CD4-positive, alpha-beta T cell (primary cell): ENCODE measurements around the gene GPR148. TPM values are rescaled to one million over a fixed set of nuclear protein-coding genes. Genes with fewer than 3 reads are reported as not detected.

ENCODE experiments used
- ATAC-seq: fragments of 200-7000 bp; cut with Tn5 transposase; one replicate; pipeline ENCODE4 v1.10.0; 2022; ENCODE audit warnings: mild to moderate bottlenecking; ENCODE audit not compliant: poor library complexity
- CTCF ChIA-PET: fragments of 350-600 bp; sonication (Branson Sonifier 250); formaldehyde crosslinking; loops from one replicate; lab custom pipeline; 2021; ENCODE audit warnings: antibody characterized with exemption, inconsistent platforms; lab: Charles Lee
- POLR2A ChIA-PET: fragments of 350-600 bp; sonication (Branson Sonifier 250); formaldehyde crosslinking; loops from one replicate; lab custom pipeline; 2021; ENCODE audit warnings: antibody characterized with exemption, inconsistent platforms; lab: Charles Lee
- DNase-seq, 14 experiments: peaks; one replicate each; pipeline ENCODE4 v3.0.0-alpha.2; 2013 to 2020; ENCODE audit warnings: mixed read lengths in 2 of 14
- H3K27ac ChIP-seq, 2 donors: one replicate each; pipeline versions ENCODE4 v1.5.1 to v1.7.0; 2013; ENCODE audit warnings: low read length in 2 of 2, low read depth in 1 of 2, mild to moderate bottlenecking in 1 of 2
- H3K27me3 ChIP-seq, 2 experiments: 1 replicate in 1 of 2; 2 replicates in 1 of 2; pipeline versions ENCODE4 v1.6.1 to v1.7.0; 2013; ENCODE audit warnings: low read length in 2 of 2, control low read depth in 1 of 2, mild to moderate bottlenecking in 1 of 2, moderate library complexity in 1 of 2; ENCODE audit not compliant: insufficient read depth in 2 of 2, control insufficient read depth in 1 of 2
- H3K36me3 ChIP-seq: one replicate; pipeline ENCODE4 v1.6.1; 2013; ENCODE audit warnings: low read length, control low read depth; ENCODE audit not compliant: insufficient read depth
- H3K4me1 ChIP-seq: one replicate; pipeline ENCODE4 v1.6.1; 2013; ENCODE audit warnings: low read length, control low read depth; ENCODE audit not compliant: insufficient read depth
- H3K4me3 ChIP-seq: one replicate; pipeline ENCODE4 v1.5.1; 2013; ENCODE audit warnings: mild to moderate bottlenecking, low read length, moderate library complexity
- H3K9me3 ChIP-seq, 2 experiments: 1 replicate in 1 of 2; 2 replicates in 1 of 2; pipeline versions ENCODE4 v1.6.1 to v1.7.0; 2013; ENCODE audit warnings: low read length in 2 of 2, mild to moderate bottlenecking in 2 of 2, control low read depth in 1 of 2, moderate library complexity in 1 of 2; ENCODE audit not compliant: control insufficient read depth in 1 of 2, insufficient read depth in 1 of 2
- H3K27ac Mint-ChIP-seq: one replicate; pipeline ENCODE4 v1.8.0; 2020; ENCODE audit warnings: mixed read lengths
- H3K27me3 Mint-ChIP-seq: one replicate; pipeline ENCODE4 v1.8.0; 2021; ENCODE audit warnings: mixed read lengths
- H3K36me3 Mint-ChIP-seq: one replicate; pipeline ENCODE4 v1.8.0; 2021; ENCODE audit warnings: low read depth, mixed read lengths
- H3K4me1 Mint-ChIP-seq: one replicate; pipeline ENCODE4 v1.8.0; 2021; ENCODE audit warnings: low read depth, mixed read lengths
- H3K4me3 Mint-ChIP-seq: one replicate; pipeline ENCODE4 v1.8.0; 2020; ENCODE audit warnings: mild to moderate bottlenecking, mixed read lengths
- H3K9me3 Mint-ChIP-seq: one replicate; pipeline ENCODE4 v1.8.0; 2020; ENCODE audit warnings: mixed read lengths
- CTCF ChIP-seq: fragments of 200-600 bp; IDR thresholded peaks from one replicate; pipeline ENCODE4 v1.8.0; 2022; ENCODE audit warnings: antibody characterized with exemption, mild to moderate bottlenecking
- intact Hi-C, 2 experiments: fragments of 100-400 bp; cut with DNase I in 1 of 2; cut with micrococcal nuclease in 1 of 2; formaldehyde crosslinking; loops; one replicate each; pipeline versions ENCODE4 v1.15.1 to v1.9.0; 2023 to 2025; cut with DNase I, micrococcal nuclease
- total RNA-seq, 174 experiments: library from RNA in 2 of 174; stranded (reverse) in 2 of 174; gene quantifications; one replicate each; pipeline ENCODE4 v1.2.3 and lab custom pipeline; 2021 to 2026

The GPR148 gene
- total RNA-seq, 2 experiments from 2014 or later: not detected

DNA sequence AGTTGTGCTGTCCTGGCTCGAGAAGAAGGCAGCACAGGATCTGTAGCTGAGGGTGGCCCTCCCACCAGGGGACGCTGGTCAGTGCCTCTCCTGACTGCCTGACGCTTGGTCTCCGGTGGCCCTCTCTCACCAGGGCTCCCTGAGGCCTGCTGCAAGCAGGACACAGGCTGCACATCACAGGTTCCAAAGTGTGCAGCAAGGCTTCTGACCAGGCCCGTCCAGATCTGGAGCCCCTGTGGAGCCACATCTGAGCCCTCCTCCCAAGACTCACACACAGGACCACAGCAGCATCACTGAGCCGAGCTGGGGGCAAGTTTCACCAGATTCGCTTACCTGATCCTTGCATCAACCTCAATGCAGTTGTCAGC lies 38.5 kb downstream of the GPR148 start:
- no peak for TF ChIP-seq CTCF
- Mint-ChIP-seq H3K36me3 (no peaks in the 10 kb centered on the region), H3K27ac (no peak overlapping the region), H3K27me3 (peaks cover 22% of the 10 kb centered on the region), H3K4me1 (no peaks in the 10 kb centered on the region), H3K9me3 (no peaks in the 10 kb centered on the region), H3K4me3 (no peak overlapping the region)
- Histone ChIP-seq H3K27ac (no peak overlapping the region), H3K9me3 (peaks cover 0 to 5% of the 10 kb centered on the region in 2 experiments), H3K4me1 (no peaks in the 10 kb centered on the region), H3K36me3 (no peaks in the 10 kb centered on the region), H3K27me3 (peaks cover 3 to 6% of the 10 kb centered on the region in 2 experiments), H3K4me3 (no peak overlapping the region)
- POLR2A ChIA-PET: no interaction called here
- CTCF ChIA-PET: no interaction called here
- intact Hi-C loops: no loop called here
- ATAC-seq (no peak), DNase-seq (no peak)

DNA sequence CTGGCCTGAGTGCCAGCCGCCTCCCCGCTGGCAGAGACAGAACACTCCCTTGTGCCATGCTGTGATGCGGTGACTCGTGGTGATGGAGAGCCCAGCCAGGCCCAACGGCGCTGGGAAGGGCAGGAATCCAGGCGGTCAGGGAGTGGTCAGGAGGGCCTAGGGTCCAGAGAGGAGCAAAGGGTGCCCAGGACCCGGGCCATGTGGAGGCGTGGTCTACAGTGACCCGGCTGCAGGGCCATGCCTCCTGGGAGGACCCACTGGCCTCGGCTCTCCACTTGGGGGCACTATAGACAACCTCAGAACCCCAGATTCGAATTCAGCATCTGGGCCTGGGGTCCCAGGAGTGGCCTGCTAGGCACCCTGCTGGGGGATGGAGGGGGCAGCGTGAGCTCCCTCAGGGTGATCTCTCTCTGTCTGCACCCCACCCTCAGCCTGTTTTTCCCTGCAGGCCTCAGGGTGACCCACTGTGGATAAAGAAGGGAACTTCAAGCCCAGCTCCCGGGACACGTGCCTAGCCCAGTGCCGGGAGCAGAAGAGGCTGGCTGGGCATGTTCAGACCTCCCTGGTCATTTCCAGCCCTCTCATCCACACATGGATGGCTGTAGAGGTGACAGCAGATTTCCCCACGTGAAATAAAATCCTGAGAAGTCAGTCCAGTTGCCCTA lies 39.5 kb downstream of the GPR148 start:
- H3K36me3 ChIP-seq: no peaks in the 10 kb centered on the region
- H3K27me3 ChIP-seq: peaks cover 3 to 6% of the 10 kb centered on the region in 2 experiments
- intact Hi-C loops: no loop called here
- Mint-ChIP-seq H3K36me3 (no peaks in the 10 kb centered on the region), H3K4me3 (no peak overlapping the region), H3K9me3 (peaks cover 5% of the 10 kb centered on the region), H3K4me1 (no peaks in the 10 kb centered on the region), H3K27ac (no peak overlapping the region), H3K27me3 (peaks cover 30% of the 10 kb centered on the region)
- ChIA-PET CTCF (no interaction called here), POLR2A (no interaction called here)
- H3K27ac ChIP-seq: no peak overlapping the region
- ATAC-seq (no peak), DNase-seq (no peak)
- peaks cover 0 to 5% of the 10 kb centered on the region in 2 experiments for H3K9me3 ChIP-seq
- no peaks in the 10 kb centered on the region for H3K4me1 ChIP-seq
- TF ChIP-seq CTCF: no peak
- no peak overlapping the region for H3K4me3 ChIP-seq

- no peaks in the 10 kb centered on the region for H3K36me3 ChIP-seq
- Mint-ChIP-seq H3K9me3 (peaks cover 5% of the 10 kb centered on the region), H3K27me3 (peaks cover 33% of the 10 kb centered on the region), H3K36me3 (no peaks in the 10 kb centered on the region), H3K4me1 (no peaks in the 10 kb centered on the region), H3K4me3 (no peak overlapping the region), H3K27ac (no peak overlapping the region)
- H3K27ac ChIP-seq: no peak overlapping the region
- TF ChIP-seq CTCF: no peak
- ATAC-seq: no peak
- peaks cover 0 to 5% of the 10 kb centered on the region in 2 experiments for H3K9me3 ChIP-seq
- no peak for DNase-seq
- intact Hi-C loops: no loop called here
- H3K4me3 ChIP-seq: no peak overlapping the region
- CTCF ChIA-PET: no interaction called here
- POLR2A ChIA-PET: no interaction called here
- H3K27me3 ChIP-seq: peaks cover 3 to 6% of the 10 kb centered on the region in 2 experiments
- H3K4me1 ChIP-seq: no peaks in the 10 kb centered on the region
Observed at GRCh38 chr2:130769343-130769907, 40.6 kb downstream of the GPR148 start.
